GM21576 (cell line): ENCODE results near the gene RARS2.
"Not testable (repeated sequence)": the region's sequence is repeated elsewhere in the genome, so short reads cannot be mapped to it uniquely, and the experiment has no call there.

ENCODE experiments used
- ATAC-seq: cut with Tn5 transposase; IDR thresholded peaks from one replicate; pipeline ENCODE4 v1.9.1; 2021; ENCODE audit warnings: mild to moderate bottlenecking, moderate library complexity; ENCODE audit not compliant: unreplicated experiment

RARS2 gene

DNA sequence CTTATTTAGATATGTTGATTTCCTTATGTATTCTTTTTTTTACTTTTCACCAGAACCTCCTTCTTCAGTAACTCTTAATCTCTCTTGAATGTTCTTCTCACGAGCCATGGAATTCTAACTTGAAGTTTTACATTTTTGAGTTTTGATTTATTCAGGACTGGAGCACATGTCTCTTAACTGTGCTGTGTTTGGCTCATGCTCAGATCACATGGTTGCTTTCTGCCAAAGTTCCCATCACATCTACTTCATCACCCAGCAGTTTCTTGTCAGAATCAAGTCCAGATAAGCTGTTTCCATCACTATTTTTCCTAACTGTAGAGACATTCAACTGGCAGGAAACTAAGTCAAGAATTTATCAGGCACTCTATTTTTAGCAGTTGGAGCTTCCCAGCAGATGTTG lies 85.3 kb downstream of the RARS2 start:
- no peak for ATAC-seq

DNA sequence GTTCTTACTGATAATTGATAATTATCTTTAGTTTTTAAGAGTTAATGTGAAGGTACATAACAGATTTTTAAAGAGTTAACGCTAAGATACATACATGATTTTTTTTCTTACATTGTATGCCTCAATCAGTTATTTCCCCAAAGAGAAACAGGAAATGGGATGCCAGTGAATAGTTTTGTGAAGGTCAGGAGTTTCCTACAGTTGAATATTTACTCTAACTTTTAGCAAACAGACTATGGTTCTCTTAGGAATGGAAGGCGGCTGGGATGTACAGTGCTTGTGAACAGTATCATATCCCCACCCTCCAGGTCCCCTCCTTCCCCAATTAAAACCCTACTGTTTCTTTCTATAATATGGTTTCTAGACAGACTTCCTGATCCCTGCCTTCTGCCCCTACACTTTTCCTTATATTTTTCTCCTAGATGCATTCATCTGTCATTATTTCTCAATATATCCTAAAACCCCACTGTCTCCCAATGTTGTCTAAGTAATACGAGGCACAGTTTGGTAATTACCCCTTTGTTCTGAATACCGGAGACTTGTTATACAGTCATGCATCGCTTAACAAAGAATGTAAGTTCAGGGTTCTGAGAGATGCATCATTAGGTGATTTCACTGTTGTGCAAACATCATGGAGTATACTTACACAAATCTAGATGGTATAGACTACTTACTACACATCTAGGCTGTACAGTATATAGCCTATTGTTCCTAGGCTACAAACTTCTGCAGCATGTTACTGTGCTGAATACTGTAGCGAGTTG lies 87.8 kb downstream of the RARS2 start:
- no peak for ATAC-seq

DNA sequence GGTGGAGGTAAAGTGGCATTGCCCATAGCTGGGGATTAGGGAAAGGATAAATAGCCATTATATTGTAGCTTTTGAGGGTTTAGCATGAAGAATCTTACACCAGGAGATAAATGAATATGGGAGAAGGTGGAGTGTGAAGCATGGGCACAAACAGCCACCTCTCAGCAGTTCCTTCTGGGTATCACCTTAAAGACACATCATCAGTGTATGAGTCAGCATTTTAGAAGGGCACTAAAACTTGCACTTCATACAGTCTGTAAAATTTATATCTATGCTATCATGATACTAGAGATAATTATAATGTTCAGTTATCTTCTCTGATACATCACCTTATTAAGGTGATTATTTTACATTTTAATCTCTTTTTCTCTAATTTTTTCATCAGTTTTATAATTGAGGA lies 91.7 kb downstream of the RARS2 start:
- ATAC-seq, result no peak

DNA sequence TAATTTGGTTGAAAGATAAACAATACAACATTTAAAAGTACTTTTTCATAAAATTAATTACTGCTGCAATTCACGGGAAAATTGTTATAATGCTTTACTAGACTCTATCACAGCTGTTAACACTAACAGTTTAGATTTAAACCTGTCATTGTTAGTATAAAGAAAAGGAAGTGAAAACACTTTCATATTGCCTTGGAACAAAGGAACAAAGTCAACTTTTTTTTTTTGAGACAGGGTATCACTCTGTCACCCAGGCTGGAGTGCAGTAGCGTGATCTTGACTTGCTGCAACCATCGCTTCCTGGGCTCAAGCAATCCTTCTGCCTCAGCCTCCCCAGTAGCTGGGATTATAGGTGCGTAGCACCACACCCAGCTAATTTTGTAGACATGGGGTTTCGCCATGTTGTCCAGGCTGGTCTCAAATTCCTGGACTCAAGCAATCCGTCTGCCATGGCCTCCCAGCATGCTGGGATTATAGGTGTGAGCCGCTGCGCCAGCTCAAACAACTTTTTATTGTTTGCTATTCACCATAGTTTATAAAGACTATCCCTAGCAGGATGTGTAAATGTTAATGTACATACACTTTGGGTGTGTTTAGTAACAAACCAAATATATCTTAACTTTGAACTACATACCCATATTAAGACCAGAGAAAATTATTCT lies 94.9 kb downstream of the RARS2 start:
- peak; percentile 79 for ATAC-seq

DNA sequence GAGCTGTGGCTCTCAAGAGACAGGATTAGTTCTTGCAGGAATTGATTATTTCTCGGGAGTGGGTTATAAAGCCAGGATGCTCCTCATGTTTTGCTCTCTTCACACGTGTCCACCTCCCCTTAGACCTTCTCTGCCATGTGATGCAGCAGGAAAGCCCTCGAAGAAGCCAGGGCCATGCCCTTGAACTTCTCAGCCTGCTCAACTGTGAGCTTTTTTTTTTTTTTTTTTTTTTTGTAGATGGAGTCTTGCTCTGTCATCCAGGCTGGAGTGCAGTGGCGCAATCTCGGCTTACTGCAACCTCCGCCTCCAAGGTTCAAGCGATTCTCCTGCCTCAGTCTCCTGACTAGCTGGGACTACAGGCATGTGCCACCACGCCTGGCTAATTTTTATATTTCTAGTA lies 100.5 kb downstream of the RARS2 start:
- not testable (repeated sequence) for ATAC-seq

DNA sequence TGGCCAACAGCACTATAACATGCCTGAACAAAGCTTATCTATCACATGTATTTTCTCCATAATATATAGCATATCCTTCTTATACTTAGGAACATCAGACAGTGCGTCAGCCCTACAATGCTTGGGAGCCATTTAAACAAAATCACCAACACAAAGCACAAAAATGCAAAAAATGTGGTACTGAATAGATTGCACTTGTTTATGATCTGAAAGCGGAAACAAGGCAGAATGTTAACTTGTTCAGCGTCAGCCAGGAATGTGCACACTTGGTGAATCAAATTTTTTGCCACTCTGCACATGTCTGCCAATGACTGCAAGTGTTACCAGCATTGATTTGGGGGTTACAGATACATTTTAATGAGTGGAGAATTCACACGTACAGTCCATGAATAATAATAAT lies 102.2 kb downstream of the RARS2 start:
- no peak for ATAC-seq

DNA sequence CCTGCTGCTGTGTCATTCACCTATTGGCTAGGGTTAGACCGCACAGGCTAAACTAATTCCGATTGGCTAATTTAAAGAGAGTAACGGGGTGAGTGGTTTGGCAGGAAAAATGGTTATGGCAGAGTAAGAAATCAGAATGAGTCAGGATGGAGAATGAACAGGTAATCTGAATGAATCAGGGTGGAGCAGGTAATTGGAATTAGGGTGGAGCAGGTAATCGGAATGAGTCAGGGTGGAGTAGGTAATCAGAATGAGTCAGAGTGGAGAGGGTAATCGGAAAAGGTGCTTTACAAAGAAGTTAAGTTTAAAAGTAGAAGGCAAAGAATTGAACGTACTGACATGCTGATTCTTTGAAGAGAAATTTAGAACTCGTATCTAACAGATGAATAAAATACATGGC lies 105.3 kb downstream of the RARS2 start:
- ATAC-seq, result no peak

DNA sequence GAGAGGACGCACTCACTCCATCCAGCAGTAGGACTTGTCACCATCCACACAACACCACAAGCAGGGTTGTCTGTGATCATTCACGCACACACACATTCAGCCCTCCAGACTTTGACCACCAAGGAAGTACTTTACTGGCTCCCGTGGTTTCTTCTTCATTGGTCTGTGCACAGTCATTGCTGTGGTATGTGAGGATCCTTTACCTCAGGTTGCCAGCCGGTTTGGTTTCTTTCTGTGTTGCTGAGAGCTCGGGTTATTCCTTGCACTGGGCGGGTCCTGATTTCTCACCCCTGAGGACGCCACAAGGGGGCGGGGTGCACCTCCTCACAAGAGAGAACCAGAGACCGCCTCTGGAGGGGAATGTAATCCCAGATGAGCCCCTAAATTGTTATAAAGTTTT lies 105.9 kb downstream of the RARS2 start:
- no peak for ATAC-seq

DNA sequence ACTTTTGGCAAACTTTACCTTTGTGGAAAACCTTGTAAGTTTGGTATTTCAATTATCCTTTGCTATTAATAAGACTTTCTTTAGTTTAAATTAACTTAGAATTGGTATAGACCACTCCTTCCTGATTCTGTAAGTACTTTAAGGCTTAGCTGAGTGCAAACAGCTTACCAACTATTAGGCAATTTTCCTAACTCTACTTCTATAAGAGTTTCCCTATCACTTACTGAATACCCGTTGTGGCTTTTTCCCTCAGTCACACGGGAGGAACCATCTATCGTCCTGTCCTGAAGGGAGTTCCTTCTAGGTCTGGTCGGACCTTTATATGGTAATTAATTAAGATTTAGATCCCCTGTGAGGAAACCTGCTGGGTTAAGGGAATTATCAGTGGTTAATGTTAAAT lies 107.4 kb downstream of the RARS2 start:
- no peak for ATAC-seq

DNA sequence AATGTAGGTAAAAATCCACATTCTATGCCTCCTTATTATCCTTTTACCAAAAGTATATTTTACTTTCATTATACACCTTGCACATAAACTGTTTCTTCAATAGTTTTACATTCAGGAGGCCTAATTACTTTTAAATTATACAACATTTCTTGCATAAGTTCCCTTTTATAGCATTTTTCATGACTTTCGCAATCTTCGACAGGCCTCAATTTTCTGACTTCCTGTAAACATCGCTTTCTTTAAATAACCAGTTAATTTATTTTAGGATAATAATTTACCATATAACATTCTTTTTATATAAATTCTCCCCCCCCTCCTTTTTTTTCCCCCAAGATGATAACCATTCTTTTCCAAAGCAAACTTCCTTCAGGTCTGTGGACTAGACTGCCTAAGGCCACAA lies 107.9 kb downstream of the RARS2 start:
- no peak for ATAC-seq

DNA sequence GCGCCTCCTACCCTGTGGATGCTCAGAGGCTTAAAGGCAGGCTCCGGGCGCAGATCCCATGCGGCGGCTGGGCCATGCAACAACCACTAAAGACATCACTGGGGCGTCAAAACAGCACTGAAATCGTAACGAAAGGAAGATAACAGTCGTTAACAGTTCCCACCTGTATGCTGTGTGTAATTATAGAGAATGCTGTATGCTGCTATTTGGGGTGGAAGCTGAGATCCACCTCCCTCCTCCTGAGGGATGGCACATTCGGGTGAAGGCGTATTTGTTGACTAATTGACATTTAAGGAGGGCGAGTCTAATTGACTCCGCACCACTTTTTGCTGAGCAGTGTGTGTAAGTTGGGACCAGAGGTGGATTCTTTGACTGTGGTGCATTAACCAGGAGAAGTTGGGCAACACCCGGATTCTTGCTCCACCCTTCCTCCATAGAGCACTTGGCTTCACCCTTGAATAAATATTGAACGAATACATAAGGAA lies 116.3 kb downstream of the RARS2 start:
- peak; percentile 70 for ATAC-seq

DNA sequence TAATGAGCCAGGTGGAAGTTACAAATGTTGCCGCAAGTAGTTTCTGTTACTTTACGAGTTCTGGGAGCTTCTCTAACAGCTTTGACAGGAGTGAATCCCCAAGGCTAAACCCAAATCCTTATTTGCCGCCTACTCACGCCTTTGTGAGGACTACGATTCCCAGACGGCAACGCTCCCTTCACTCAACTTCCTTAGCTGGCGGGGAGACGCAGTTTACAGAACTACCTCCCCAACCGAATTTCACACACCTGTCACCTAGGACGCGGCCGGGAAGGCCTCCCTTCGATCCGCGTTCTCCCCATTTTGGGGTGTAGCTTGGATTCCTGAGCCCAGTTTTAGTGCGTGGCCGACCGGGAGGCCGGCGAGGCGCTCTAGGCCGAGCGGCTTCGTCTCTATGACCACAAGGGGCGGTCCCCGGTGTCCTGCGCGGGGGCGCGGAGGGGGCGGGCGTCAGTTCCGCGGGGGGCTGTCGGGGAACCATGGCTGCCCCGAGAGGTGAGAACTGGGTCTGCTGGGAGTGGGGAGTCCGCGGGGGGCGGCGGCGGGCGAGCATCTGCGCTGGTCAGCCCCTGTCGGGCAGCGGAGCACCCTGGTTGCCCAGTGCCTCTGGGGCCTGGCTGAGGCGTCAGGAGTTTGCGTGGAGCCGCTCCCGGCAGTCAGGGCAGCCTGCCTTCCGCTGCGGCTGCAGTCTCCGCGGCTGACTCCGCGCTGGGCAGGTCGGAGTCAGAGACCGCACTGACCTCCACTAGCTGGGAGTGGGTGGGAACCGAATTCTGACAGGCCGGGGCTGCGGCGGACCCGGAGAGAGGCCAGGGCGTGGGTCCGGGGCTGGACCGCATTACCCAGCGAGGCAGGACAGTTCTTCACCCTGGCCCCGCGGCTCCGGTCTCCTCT lies 117.0 kb downstream of the RARS2 start, which contains the start of gene SLC35A1:
SLC35A1 (plus strand) TSS at position 450 of the 894 bp plus-strand sequence; CDS start at position 480, 30 bp downstream.
- peak; percentile 91 for ATAC-seq

DNA sequence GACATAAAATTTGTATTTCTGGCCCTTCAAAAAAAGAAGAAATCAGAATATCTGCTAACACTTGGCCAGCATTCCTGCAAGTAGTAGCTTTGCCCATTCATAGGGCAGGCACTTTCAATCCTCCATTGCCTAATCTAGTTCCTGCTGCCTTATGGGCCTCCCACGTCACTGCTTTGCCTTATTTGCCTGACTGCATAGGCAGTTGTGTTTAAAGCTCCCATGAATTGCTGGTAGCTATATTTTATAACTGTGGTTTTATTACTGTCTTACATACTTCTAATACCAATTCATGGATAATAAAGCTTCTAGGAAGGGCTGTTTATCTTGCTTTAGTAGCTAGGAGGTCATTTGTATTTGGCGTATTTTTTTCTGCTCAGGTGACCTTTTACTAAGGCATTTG lies 124.7 kb downstream of the RARS2 start:
- ATAC-seq, result no peak
